DOHH2 (cell line): ENCODE measurements around the gene ERH.

Experiments
- H3F3A ChIP-seq: fragments of 200-600 bp; sonication (generic), shearing (Covaris generic); 2 replicates; pipeline ENCODE4 v1.6.0; 2016; ENCODE audit warnings: antibody characterized with exemption, mild to moderate bottlenecking; ENCODE audit not compliant: control insufficient read depth, insufficient read depth
- H3K27ac ChIP-seq: fragments of 200-600 bp; sonication (generic); 2 replicates; pipeline ENCODE4 v1.5.1; 2014; ENCODE audit warnings: low read depth, mild to moderate bottlenecking, low read length, moderate library complexity
- H3K27me3 ChIP-seq: fragments of 200-600 bp; sonication (generic); 2 replicates; pipeline ENCODE4 v1.6.1; 2014; ENCODE audit warnings: mild to moderate bottlenecking, low read length, mixed read lengths; ENCODE audit not compliant: control insufficient read depth
- H3K36me3 ChIP-seq: fragments of 200-600 bp; sonication (generic); 2 replicates; pipeline ENCODE4 v1.6.1; 2014; ENCODE audit warnings: mild to moderate bottlenecking, low read length, moderate library complexity, mixed read lengths; ENCODE audit not compliant: control insufficient read depth
- H3K4me1 ChIP-seq: fragments of 200-600 bp; sonication (generic); 2 replicates; pipeline ENCODE4 v1.6.1; 2014; ENCODE audit warnings: mild to moderate bottlenecking, low read length, mixed read lengths; ENCODE audit not compliant: control insufficient read depth
- H3K4me2 ChIP-seq: fragments of 200-600 bp; sonication (generic); 2 replicates; pipeline ENCODE4 v1.6.0; 2014; ENCODE audit warnings: mild to moderate bottlenecking, low read length, moderate library complexity
- H3K4me3 ChIP-seq: fragments of 200-600 bp; sonication (generic); 2 replicates; pipeline ENCODE4 v1.5.1; 2014; ENCODE audit warnings: mild to moderate bottlenecking, low read length, mixed read lengths
- H3K79me2 ChIP-seq: fragments of 200-600 bp; sonication (generic); 2 replicates; pipeline ENCODE4 v1.6.1; 2014; ENCODE audit warnings: mild to moderate bottlenecking, low read length, mixed read lengths; ENCODE audit not compliant: control insufficient read depth
- H3K9me2 ChIP-seq: fragments of 200-600 bp; sonication (generic); replicated peaks from 2 replicates; pipeline ENCODE4 v1.6.1; 2014; ENCODE audit warnings: mild to moderate bottlenecking, low read length, mixed read lengths; ENCODE audit not compliant: control insufficient read depth
- H3K9me3 ChIP-seq: fragments of 200-600 bp; sonication (generic); 2 replicates; pipeline ENCODE4 v1.6.1; 2014; ENCODE audit warnings: antibody characterized with exemption, low read length, mixed read lengths; ENCODE audit not compliant: control insufficient read depth, insufficient read depth
- H4K20me1 ChIP-seq: fragments of 200-600 bp; sonication (generic); 2 replicates; pipeline ENCODE4 v1.6.0; 2014; ENCODE audit warnings: low read depth, mild to moderate bottlenecking, antibody characterized with exemption, low read length, moderate library complexity; ENCODE audit not compliant: control insufficient read depth, insufficient read depth
- EZH2phosphoT487 ChIP-seq: fragments of 200-600 bp; sonication (generic); IDR thresholded peaks from 2 replicates; pipeline ENCODE4 v1.6.1; 2017; ENCODE audit warnings: borderline replicate concordance, mild to moderate bottlenecking, antibody characterized with exemption, low read length, moderate library complexity, mixed read lengths
- TF ChIP-seq, protein P1 (sequence below): fragments of 200-600 bp; sonication (generic); IDR thresholded peaks from one replicate; pipeline ENCODE4 v1.5.1; 2014; ENCODE audit warnings: antibody characterized with exemption, mild to moderate bottlenecking, low read depth, low read length; ENCODE audit not compliant: poor library complexity, severe bottlenecking

ERH gene

DNA sequence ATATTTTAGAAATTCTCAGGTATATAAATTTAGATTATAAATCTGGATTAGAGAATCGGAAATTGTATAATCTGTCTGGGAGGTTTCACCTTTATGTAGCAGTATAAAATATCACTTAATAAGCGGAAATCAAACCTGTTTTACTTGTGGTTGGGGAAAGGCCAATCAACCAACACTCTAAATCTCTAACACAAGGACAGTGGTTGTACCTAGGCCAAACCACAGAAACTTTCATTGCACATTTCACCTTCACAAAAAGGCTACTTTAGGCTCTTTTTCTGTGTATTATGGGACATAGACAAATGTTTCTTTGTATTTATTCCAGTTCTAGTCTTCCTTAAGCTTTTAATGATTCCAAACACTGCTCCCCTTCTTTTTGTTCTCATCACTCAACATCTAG lies 19.8 kb downstream of the ERH start:
- Histone ChIP-seq H3K27me3 (no peaks in the 10 kb centered on the region), H3K27ac (no peak overlapping the region), H3K9me3 (no peaks in the 10 kb centered on the region; the same call in 1 of the 2 replicates), H4K20me1 (peaks cover 5% of the 10 kb centered on the region; the same call in 1 of the 2 replicates), H3K36me3 (peaks cover 84% of the 10 kb centered on the region), H3K4me2 (no peak overlapping the region), H3K79me2 (peaks cover 23% of the 10 kb centered on the region), H3K9me2 (no peaks in the 10 kb centered on the region), H3K4me1 (no peaks in the 10 kb centered on the region), H3K4me3 (no peak overlapping the region), H3F3A (peaks cover 10% of the 10 kb centered on the region; the same call in 1 of the 2 replicates)
- TF ChIP-seq, protein P1, sequence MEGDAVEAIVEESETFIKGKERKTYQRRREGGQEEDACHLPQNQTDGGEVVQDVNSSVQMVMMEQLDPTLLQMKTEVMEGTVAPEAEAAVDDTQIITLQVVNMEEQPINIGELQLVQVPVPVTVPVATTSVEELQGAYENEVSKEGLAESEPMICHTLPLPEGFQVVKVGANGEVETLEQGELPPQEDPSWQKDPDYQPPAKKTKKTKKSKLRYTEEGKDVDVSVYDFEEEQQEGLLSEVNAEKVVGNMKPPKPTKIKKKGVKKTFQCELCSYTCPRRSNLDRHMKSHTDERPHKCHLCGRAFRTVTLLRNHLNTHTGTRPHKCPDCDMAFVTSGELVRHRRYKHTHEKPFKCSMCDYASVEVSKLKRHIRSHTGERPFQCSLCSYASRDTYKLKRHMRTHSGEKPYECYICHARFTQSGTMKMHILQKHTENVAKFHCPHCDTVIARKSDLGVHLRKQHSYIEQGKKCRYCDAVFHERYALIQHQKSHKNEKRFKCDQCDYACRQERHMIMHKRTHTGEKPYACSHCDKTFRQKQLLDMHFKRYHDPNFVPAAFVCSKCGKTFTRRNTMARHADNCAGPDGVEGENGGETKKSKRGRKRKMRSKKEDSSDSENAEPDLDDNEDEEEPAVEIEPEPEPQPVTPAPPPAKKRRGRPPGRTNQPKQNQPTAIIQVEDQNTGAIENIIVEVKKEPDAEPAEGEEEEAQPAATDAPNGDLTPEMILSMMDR: no peak
- TF ChIP-seq EZH2phosphoT487: no peak

- no peak overlapping the region for H3K4me3 ChIP-seq
- H3F3A ChIP-seq: peaks cover 8% of the 10 kb centered on the region; the same call in 1 of the 2 replicates
- no peak for TF ChIP-seq EZH2phosphoT487
- TF ChIP-seq, protein P1: no peak
- no peaks in the 10 kb centered on the region for H3K27me3 ChIP-seq
- peaks cover 5% of the 10 kb centered on the region for H3K79me2 ChIP-seq
- H3K36me3 ChIP-seq: peaks cover 65% of the 10 kb centered on the region
- H3K4me2 ChIP-seq: no peak overlapping the region
- H3K4me1 ChIP-seq: no peaks in the 10 kb centered on the region
- no peaks in the 10 kb centered on the region for H3K9me2 ChIP-seq
- H3K27ac ChIP-seq: no peak overlapping the region
- H4K20me1 ChIP-seq: 0 out of 2 replicates have a peak, but pooled peaks cover 4% of the 10 kb centered on the region
- no peaks in the 10 kb centered on the region; the same call in 1 of the 2 replicates for H3K9me3 ChIP-seq
Measured at GRCh38 chr14:69376439-69376838, 21.7 kb downstream of the ERH start.

GRCh38 chr14:69375722-69376121 lies 22.4 kb downstream of the ERH start:
- Histone ChIP-seq H3K27me3 (no peaks in the 10 kb centered on the region), H3K36me3 (peaks cover 58% of the 10 kb centered on the region), H3K4me3 (no peak overlapping the region), H4K20me1 (0 out of 2 replicates have a peak, but pooled peaks cover 2% of the 10 kb centered on the region), H3K9me3 (no peaks in the 10 kb centered on the region; the same call in 1 of the 2 replicates), H3K4me2 (no peak overlapping the region), H3F3A (peaks cover 8% of the 10 kb centered on the region; the same call in 1 of the 2 replicates), H3K27ac (no peak overlapping the region), H3K4me1 (no peaks in the 10 kb centered on the region), H3K79me2 (no peaks in the 10 kb centered on the region), H3K9me2 (no peaks in the 10 kb centered on the region)
- TF ChIP-seq, protein P1: no peak
- no peak for TF ChIP-seq EZH2phosphoT487
